ENCODE results near the gene KLHL36. TPM values are rescaled to one million over a fixed set of nuclear protein-coding genes. Genes with fewer than 3 reads are reported as not detected.

KLHL36 gene
- total and polyA plus RNA-seq, 4 donors = 11.5 to 53.6 (median 16.9) TPM

DNA sequence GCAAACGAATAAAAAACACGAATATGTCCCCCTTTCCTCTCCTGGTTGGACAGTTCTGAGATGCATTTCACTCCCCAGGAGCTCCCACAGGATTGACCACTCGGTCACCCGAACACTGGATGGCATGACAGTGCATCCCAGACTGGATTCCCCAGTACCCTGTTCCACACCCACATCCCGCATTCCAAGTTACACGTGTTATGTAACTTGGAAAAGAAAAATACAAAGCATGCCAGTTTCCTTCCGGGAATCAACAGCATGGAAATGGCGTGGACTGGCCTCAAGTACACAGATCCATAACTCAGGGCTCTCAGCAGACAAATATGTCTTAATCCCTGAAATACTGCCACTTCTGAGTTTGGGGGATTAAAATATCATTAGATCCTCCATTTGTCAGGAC, 12.6 kb upstream of the KLHL36 start:
- TF ChIP-seq RXRA (IDR thresholded peaks at IDR 0.05) = peak in 1 of 2 donors; percentile 46
- peak; percentile 29 to 52 for TF ChIP-seq HNF4A (conservative IDR thresholded peaks at IDR 0.05)
- peak; percentile 54 to 62 for TF ChIP-seq EGR1 (IDR thresholded peaks at IDR 0.05; ENCODE audit: low read depth in 2 of 2)
- TF ChIP-seq JUND (IDR thresholded peaks at IDR 0.05) = peak in 1 of 2 donors; percentile 30
- TF ChIP-seq, protein P1, sequence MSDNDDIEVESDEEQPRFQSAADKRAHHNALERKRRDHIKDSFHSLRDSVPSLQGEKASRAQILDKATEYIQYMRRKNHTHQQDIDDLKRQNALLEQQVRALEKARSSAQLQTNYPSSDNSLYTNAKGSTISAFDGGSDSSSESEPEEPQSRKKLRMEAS (IDR thresholded peaks at IDR 0.05) = peak; percentile 92
- no peak for TF ChIP-seq YY1 (IDR thresholded peaks at IDR 0.05)
- H3K4me3 ChIP-seq (ENCODE audit: low read depth in 1 of 3, low read length in 3 of 3) = no peak overlapping the region
- no peak for DNase-seq (ENCODE audit: low spot score)

DNA sequence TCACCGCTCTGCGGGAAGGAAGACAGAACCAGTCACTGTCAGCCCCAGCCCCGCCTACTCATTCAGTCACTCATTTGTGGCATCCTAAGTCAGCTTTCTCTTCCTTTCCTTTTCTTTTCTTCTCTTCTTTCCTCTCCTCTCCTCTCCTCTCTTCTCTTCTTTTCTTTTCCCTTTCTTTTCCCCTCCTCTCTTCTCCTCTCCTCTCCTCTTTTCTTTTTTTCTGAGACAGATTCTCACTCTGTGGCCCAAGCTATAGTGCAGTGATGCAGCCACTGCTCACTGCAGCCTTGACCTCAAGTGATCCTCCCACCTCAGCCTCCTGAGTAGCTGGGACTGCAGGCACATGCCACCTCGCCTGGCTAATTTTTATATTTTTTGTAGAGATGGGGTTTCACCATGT, 10.6 kb upstream of the KLHL36 start:
- Histone ChIP-seq H3K27me3 (ENCODE audit: control insufficient read depth in 4 of 4, insufficient read depth in 4 of 4, low read length in 3 of 4) (no peaks in the 10 kb centered on the region), H3K4me1 (ENCODE audit: control insufficient read depth in 4 of 4, insufficient read depth in 4 of 4, low read length in 3 of 4) (peaks cover 3 to 14% (median 5%) of the 10 kb centered on the region in 4 donors), H3K27ac (ENCODE audit: low read depth in 1 of 2, low read length in 2 of 2) (no peak overlapping the region), H3K4me3 (ENCODE audit: low read depth in 1 of 3, low read length in 3 of 3) (no peak overlapping the region), H3K9me3 (ENCODE audit: control insufficient read depth in 4 of 4, low read length in 3 of 4) (no peaks in the 10 kb centered on the region), H3K9ac (ENCODE audit: low read depth in 1 of 2, low read length in 2 of 2) (no peak overlapping the region), H3K36me3 (ENCODE audit: control insufficient read depth in 4 of 4, insufficient read depth in 3 of 4, low read depth in 1 of 4, low read length in 3 of 4) (no peaks in the 10 kb centered on the region)
- TF ChIP-seq, protein P2, sequence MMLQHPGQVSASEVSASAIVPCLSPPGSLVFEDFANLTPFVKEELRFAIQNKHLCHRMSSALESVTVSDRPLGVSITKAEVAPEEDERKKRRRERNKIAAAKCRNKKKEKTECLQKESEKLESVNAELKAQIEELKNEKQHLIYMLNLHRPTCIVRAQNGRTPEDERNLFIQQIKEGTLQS (IDR thresholded peaks at IDR 0.05) = no peak
- TF ChIP-seq FOXA1 (IDR thresholded peaks at IDR 0.05) (no peak), RAD21 (IDR thresholded peaks at IDR 0.05) (no peak), EGR1 (IDR thresholded peaks at IDR 0.05; ENCODE audit: low read depth in 2 of 2) (no peak), JUND (IDR thresholded peaks at IDR 0.05) (no peak), GABPA (IDR thresholded peaks at IDR 0.05 in 1 of 2, conservative IDR thresholded peaks at IDR 0.05 in 1 of 2) (no peak), SP1 (IDR thresholded peaks at IDR 0.05) (no peak), HNF4G (IDR thresholded peaks at IDR 0.05) (no peak), TAF1 (conservative IDR thresholded peaks at IDR 0.05) (no peak), YY1 (IDR thresholded peaks at IDR 0.05) (no peak), RXRA (IDR thresholded peaks at IDR 0.05) (no peak)
- TF ChIP-seq, protein P3, sequence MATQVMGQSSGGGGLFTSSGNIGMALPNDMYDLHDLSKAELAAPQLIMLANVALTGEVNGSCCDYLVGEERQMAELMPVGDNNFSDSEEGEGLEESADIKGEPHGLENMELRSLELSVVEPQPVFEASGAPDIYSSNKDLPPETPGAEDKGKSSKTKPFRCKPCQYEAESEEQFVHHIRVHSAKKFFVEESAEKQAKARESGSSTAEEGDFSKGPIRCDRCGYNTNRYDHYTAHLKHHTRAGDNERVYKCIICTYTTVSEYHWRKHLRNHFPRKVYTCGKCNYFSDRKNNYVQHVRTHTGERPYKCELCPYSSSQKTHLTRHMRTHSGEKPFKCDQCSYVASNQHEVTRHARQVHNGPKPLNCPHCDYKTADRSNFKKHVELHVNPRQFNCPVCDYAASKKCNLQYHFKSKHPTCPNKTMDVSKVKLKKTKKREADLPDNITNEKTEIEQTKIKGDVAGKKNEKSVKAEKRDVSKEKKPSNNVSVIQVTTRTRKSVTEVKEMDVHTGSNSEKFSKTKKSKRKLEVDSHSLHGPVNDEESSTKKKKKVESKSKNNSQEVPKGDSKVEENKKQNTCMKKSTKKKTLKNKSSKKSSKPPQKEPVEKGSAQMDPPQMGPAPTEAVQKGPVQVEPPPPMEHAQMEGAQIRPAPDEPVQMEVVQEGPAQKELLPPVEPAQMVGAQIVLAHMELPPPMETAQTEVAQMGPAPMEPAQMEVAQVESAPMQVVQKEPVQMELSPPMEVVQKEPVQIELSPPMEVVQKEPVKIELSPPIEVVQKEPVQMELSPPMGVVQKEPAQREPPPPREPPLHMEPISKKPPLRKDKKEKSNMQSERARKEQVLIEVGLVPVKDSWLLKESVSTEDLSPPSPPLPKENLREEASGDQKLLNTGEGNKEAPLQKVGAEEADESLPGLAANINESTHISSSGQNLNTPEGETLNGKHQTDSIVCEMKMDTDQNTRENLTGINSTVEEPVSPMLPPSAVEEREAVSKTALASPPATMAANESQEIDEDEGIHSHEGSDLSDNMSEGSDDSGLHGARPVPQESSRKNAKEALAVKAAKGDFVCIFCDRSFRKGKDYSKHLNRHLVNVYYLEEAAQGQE (IDR thresholded peaks at IDR 0.05) = no peak
- TF ChIP-seq, protein P1 (IDR thresholded peaks at IDR 0.05) = no peak
- TF ChIP-seq, protein P4, sequence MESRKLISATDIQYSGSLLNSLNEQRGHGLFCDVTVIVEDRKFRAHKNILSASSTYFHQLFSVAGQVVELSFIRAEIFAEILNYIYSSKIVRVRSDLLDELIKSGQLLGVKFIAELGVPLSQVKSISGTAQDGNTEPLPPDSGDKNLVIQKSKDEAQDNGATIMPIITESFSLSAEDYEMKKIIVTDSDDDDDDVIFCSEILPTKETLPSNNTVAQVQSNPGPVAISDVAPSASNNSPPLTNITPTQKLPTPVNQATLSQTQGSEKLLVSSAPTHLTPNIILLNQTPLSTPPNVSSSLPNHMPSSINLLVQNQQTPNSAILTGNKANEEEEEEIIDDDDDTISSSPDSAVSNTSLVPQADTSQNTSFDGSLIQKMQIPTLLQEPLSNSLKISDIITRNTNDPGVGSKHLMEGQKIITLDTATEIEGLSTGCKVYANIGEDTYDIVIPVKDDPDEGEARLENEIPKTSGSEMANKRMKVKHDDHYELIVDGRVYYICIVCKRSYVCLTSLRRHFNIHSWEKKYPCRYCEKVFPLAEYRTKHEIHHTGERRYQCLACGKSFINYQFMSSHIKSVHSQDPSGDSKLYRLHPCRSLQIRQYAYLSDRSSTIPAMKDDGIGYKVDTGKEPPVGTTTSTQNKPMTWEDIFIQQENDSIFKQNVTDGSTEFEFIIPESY (IDR thresholded peaks at IDR 0.05) = no peak
- TF ChIP-seq, protein P5, sequence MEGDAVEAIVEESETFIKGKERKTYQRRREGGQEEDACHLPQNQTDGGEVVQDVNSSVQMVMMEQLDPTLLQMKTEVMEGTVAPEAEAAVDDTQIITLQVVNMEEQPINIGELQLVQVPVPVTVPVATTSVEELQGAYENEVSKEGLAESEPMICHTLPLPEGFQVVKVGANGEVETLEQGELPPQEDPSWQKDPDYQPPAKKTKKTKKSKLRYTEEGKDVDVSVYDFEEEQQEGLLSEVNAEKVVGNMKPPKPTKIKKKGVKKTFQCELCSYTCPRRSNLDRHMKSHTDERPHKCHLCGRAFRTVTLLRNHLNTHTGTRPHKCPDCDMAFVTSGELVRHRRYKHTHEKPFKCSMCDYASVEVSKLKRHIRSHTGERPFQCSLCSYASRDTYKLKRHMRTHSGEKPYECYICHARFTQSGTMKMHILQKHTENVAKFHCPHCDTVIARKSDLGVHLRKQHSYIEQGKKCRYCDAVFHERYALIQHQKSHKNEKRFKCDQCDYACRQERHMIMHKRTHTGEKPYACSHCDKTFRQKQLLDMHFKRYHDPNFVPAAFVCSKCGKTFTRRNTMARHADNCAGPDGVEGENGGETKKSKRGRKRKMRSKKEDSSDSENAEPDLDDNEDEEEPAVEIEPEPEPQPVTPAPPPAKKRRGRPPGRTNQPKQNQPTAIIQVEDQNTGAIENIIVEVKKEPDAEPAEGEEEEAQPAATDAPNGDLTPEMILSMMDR (IDR thresholded peaks at IDR 0.05; ENCODE audit: low read depth, low read length, missing input control) = no peak
- no peak for DNase-seq (ENCODE audit: low spot score)
- WGBS = 92% methylated on average over 4 of the region's 4 CpGs

More for the DNA sequence above, 12.6 kb upstream of the KLHL36 start:
- H3K27me3 ChIP-seq (ENCODE audit: control insufficient read depth in 4 of 4, insufficient read depth in 4 of 4, low read length in 3 of 4) = no peaks in the 10 kb centered on the region
- no peaks in the 10 kb centered on the region for H3K9me3 ChIP-seq (ENCODE audit: control insufficient read depth in 4 of 4, low read length in 3 of 4)
- no peaks in the 10 kb centered on the region for H3K36me3 ChIP-seq (ENCODE audit: control insufficient read depth in 4 of 4, insufficient read depth in 3 of 4, low read depth in 1 of 4, low read length in 3 of 4)
- H3K27ac ChIP-seq (ENCODE audit: low read depth in 1 of 2, low read length in 2 of 2) = no peak overlapping the region
- 40% methylated on average over 8 of the region's 8 CpGs for WGBS
- peaks cover 2 to 10% (median 5%) of the 10 kb centered on the region in 4 donors for H3K4me1 ChIP-seq (ENCODE audit: control insufficient read depth in 4 of 4, insufficient read depth in 4 of 4, low read length in 3 of 4)
- H3K9ac ChIP-seq (ENCODE audit: low read depth in 1 of 2, low read length in 2 of 2) = no peak overlapping the region

Data from liver (tissue), 9 donors.